OCI-LY1 (cell line): Measurements from ENCODE around the gene NRROS.
"Not testable (repeated sequence)": the region's sequence is repeated elsewhere in the genome, so short reads cannot be mapped to it uniquely, and the experiment has no call there.

Source experiments
- H2AFZ ChIP-seq: fragments of 200-600 bp; sonication (generic), shearing (Covaris generic); 2 replicates; pipeline ENCODE4 v1.6.0; 2014; ENCODE audit warnings: antibody characterized with exemption, mild to moderate bottlenecking, low read length
- H3F3A ChIP-seq: fragments of 200-600 bp; sonication (generic), shearing (Covaris generic); 2 replicates; pipeline ENCODE4 v1.6.0; 2014; ENCODE audit warnings: mild to moderate bottlenecking, antibody characterized with exemption, low read length, moderate library complexity; ENCODE audit not compliant: insufficient read depth
- H3K27ac ChIP-seq: fragments of 200-600 bp; sonication (generic); 2 replicates; pipeline ENCODE4 v1.5.1; 2014; ENCODE audit warnings: low read length, mixed run types, mild to moderate bottlenecking, low read depth; ENCODE audit not compliant: poor library complexity, severe bottlenecking
- H3K27me3 ChIP-seq: fragments of 200-600 bp; sonication (generic); 2 replicates; pipeline ENCODE4 v1.6.0; 2014; ENCODE audit warnings: antibody characterized with exemption, mild to moderate bottlenecking, low read length, moderate library complexity; ENCODE audit not compliant: insufficient read depth
- H3K36me3 ChIP-seq: fragments of 200-600 bp; sonication (generic); 2 replicates; pipeline ENCODE4 v1.6.1; 2014; ENCODE audit warnings: mild to moderate bottlenecking, antibody characterized with exemption, low read length, moderate library complexity, mixed read lengths; ENCODE audit not compliant: insufficient read depth
- H3K4me1 ChIP-seq: fragments of 200-600 bp; sonication (generic); 2 replicates; pipeline ENCODE4 v1.5.1; 2014; ENCODE audit warnings: mild to moderate bottlenecking, low read length, moderate library complexity; ENCODE audit not compliant: insufficient read depth, severe bottlenecking
- H3K4me2 ChIP-seq: fragments of 200-600 bp; sonication (generic), shearing (Covaris generic); 2 replicates; pipeline ENCODE4 v1.6.1; 2014; ENCODE audit warnings: low read length
- H3K4me3 ChIP-seq: fragments of 200-600 bp; sonication (generic); 2 replicates; pipeline ENCODE4 v1.5.1; 2014; ENCODE audit warnings: low read length, low read depth, mild to moderate bottlenecking, mixed read lengths; ENCODE audit not compliant: poor library complexity, severe bottlenecking
- H3K79me2 ChIP-seq: fragments of 200-600 bp; shearing (Covaris generic); 2 replicates; pipeline ENCODE4 v1.6.1; 2016; ENCODE audit warnings: mixed run types, low read length, mixed read lengths; ENCODE audit not compliant: insufficient read depth
- H3K9ac ChIP-seq: fragments of 200-600 bp; sonication (generic), shearing (Covaris generic); 2 replicates; pipeline ENCODE4 v1.6.1; 2014; ENCODE audit warnings: mild to moderate bottlenecking, low read length, mixed read lengths
- H3K9me2 ChIP-seq: fragments of 200-600 bp; sonication (generic), shearing (Covaris generic); 2 replicates; pipeline ENCODE4 v1.6.1; 2014; ENCODE audit warnings: low read depth, mild to moderate bottlenecking, low read length, mixed read lengths
- H3K9me3 ChIP-seq: fragments of 200-600 bp; shearing (Covaris generic); 2 replicates; pipeline ENCODE4 v1.6.1; 2014; ENCODE audit warnings: low read length, mixed read lengths
- H4K20me1 ChIP-seq: fragments of 200-600 bp; sonication (generic), shearing (Covaris generic); 2 replicates; pipeline ENCODE4 v1.6.0; 2016; ENCODE audit warnings: mild to moderate bottlenecking, low read length; ENCODE audit not compliant: insufficient read depth
- EZH2 ChIP-seq: fragments of 200-600 bp; sonication (generic), shearing (Covaris generic); IDR thresholded peaks from 2 replicates; pipeline ENCODE4 v1.8.0; 2017; ENCODE audit warnings: borderline replicate concordance, mixed run types, mild to moderate bottlenecking, antibody characterized with exemption, low read length, moderate library complexity, mixed read lengths
- TF ChIP-seq, protein P1 (sequence below): fragments of 200-600 bp; sonication (generic), shearing (Covaris generic); IDR thresholded peaks from 2 replicates; pipeline ENCODE4 v1.5.1; 2017; ENCODE audit warnings: mild to moderate bottlenecking, antibody characterized with exemption, low read length, moderate library complexity, mixed read lengths

NRROS gene

DNA sequence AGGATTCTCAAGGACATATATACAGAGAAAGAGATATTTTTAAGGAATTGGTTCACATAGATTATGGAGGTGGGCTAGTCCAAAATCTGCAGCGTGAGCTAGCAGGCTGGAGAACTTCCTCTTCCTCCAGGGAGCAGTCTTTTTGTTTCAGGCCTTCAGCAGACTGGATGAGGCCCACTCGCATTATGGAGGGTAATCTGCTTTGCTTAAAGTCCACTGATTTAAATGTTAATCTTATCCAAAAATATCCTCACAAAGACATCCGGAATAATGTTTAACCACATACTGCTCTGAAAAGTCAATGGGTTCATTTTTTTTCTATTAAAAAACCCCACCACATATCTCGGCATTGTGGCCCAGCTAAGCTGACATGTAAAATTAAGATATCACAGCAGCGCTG lies 22.2 kb upstream of the NRROS start:
- H3K27ac ChIP-seq: no peak overlapping the region
- no peak overlapping the region for H2AFZ ChIP-seq
- H3K4me3 ChIP-seq: no peak overlapping the region
- no peaks in the 10 kb centered on the region for H3K4me1 ChIP-seq
- no peaks in the 10 kb centered on the region for H3F3A ChIP-seq
- H3K4me2 ChIP-seq: no peak overlapping the region
- H3K27me3 ChIP-seq: no peaks in the 10 kb centered on the region; the same call in 1 of the 2 replicates
- no peak overlapping the region for H3K9ac ChIP-seq
- H3K9me2 ChIP-seq: no peaks in the 10 kb centered on the region
- no peaks in the 10 kb centered on the region for H3K9me3 ChIP-seq
- H4K20me1 ChIP-seq: no peaks in the 10 kb centered on the region
- H3K36me3 ChIP-seq: no peaks in the 10 kb centered on the region
- no peak for TF ChIP-seq EZH2
- TF ChIP-seq, protein P1, sequence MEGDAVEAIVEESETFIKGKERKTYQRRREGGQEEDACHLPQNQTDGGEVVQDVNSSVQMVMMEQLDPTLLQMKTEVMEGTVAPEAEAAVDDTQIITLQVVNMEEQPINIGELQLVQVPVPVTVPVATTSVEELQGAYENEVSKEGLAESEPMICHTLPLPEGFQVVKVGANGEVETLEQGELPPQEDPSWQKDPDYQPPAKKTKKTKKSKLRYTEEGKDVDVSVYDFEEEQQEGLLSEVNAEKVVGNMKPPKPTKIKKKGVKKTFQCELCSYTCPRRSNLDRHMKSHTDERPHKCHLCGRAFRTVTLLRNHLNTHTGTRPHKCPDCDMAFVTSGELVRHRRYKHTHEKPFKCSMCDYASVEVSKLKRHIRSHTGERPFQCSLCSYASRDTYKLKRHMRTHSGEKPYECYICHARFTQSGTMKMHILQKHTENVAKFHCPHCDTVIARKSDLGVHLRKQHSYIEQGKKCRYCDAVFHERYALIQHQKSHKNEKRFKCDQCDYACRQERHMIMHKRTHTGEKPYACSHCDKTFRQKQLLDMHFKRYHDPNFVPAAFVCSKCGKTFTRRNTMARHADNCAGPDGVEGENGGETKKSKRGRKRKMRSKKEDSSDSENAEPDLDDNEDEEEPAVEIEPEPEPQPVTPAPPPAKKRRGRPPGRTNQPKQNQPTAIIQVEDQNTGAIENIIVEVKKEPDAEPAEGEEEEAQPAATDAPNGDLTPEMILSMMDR: no peak
- no peaks in the 10 kb centered on the region for H3K79me2 ChIP-seq

DNA sequence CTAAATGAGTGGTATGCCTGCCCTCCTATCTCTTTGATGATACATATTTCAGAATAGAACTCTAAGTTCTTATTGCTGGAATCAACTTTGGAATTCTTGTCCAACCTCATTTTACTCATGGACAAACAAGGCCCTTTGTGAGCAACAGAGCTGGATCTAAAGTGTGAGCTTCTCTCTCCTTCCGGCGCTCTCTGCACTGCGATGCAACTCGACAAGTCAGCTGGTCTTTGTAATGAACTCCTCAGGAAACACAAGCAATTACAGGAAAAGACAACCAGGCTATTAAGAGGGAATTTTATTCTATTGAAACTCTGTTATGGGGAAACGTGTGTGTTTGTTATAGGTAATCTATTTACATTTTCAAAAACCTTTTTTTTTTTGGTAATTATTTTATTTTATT lies 20.3 kb upstream of the NRROS start:
- no peaks in the 10 kb centered on the region for H4K20me1 ChIP-seq
- H3K9me3 ChIP-seq: no peaks in the 10 kb centered on the region
- no peaks in the 10 kb centered on the region for H3K27me3 ChIP-seq
- no peaks in the 10 kb centered on the region for H3K9me2 ChIP-seq
- peaks cover 1% of the 10 kb centered on the region for H3K4me1 ChIP-seq
- H3K36me3 ChIP-seq: no peaks in the 10 kb centered on the region
- no peak for TF ChIP-seq EZH2
- no peaks in the 10 kb centered on the region for H3F3A ChIP-seq
- no peaks in the 10 kb centered on the region for H3K79me2 ChIP-seq
- H3K9ac ChIP-seq: no peak overlapping the region
- H3K27ac ChIP-seq: no peak overlapping the region
- no peak overlapping the region for H3K4me3 ChIP-seq
- H2AFZ ChIP-seq: no peak overlapping the region
- H3K4me2 ChIP-seq: no peak overlapping the region

DNA sequence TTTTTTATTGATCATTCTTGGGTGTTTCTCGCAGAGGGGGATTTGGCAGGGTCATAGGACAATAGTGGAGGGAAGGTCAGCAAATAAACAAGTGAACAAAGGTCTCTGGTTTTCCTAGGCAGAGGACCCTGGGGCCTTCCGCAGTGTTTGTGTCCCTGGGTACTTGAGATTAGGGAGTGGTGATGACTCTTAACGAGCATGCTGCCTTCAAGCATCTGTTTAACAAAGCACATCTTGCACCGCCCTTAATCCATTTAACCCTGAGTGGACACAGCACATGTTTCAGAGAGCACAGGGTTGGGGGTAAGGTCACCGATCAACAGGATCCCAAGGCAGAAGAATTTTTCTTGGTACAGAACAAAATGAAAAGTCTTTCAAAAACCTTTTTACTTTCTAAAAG lies 19.9 kb upstream of the NRROS start:
- H3K9me3 ChIP-seq, H3K9me2 ChIP-seq, H3K27me3 ChIP-seq, H3F3A ChIP-seq, H3K36me3 ChIP-seq, H4K20me1 ChIP-seq, H3K79me2 ChIP-seq, H3K27ac ChIP-seq, H3K4me2 ChIP-seq, H3K4me3 ChIP-seq, H3K4me1 ChIP-seq, H3K9ac ChIP-seq, H2AFZ ChIP-seq: not testable (repeated sequence)

DNA sequence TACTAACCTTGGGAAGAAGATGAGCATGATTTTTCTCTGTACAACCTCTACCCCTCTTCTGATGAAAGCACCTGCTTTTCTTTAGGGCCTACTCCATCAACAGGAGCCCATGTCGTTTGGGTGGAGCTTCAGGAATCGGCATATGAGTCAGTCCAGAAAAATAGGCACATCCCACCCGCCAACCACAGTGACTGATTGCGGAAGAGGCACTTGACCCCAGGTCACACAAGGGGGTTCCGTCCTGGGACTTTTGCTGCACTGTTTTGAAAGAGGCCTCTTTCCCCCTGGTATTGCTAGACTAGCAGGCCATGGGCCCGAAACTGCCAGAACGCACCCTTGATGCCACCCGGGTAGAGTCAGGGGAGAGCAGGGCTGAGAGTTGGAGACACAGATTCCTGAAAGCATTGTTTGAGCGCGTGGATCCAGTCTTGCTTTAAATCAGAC lies 19.3 kb upstream of the NRROS start:
- no peaks in the 10 kb centered on the region for H3K36me3 ChIP-seq
- no peaks in the 10 kb centered on the region for H3K27me3 ChIP-seq

DNA sequence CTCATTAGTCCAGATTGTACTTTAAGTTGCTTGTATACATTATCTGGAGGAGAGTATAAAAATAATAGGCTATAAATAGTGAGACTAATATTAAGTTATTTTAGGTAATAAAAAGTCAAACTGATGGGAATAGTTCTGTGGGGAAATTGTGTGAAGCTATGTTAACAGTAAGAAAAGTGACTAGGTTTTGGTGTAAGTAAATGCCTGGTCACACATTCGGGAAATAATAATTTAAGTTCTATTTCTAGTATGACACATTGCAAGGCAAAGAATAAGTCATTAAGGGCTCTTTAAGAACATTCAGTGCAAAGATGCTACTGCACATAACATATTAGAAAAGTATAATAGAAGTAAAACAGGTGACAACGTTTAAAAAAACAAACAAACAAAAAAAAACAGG lies 18.8 kb upstream of the NRROS start:
- no peaks in the 10 kb centered on the region for H3F3A ChIP-seq
- H3K4me1 ChIP-seq: peaks cover 5% of the 10 kb centered on the region
- no peak overlapping the region for H3K4me2 ChIP-seq
- no peak overlapping the region for H3K27ac ChIP-seq
- H4K20me1 ChIP-seq: no peaks in the 10 kb centered on the region
- no peak overlapping the region for H2AFZ ChIP-seq
- no peaks in the 10 kb centered on the region for H3K9me3 ChIP-seq
- H3K4me3 ChIP-seq: no peak overlapping the region
- no peak overlapping the region for H3K9ac ChIP-seq
- H3K79me2 ChIP-seq: no peaks in the 10 kb centered on the region
- no peaks in the 10 kb centered on the region for H3K27me3 ChIP-seq
- H3K9me2 ChIP-seq: no peaks in the 10 kb centered on the region
- no peak for TF ChIP-seq EZH2
- TF ChIP-seq, protein P1: no peak
- no peaks in the 10 kb centered on the region for H3K36me3 ChIP-seq

More for the DNA sequence above, 19.3 kb upstream of the NRROS start:
- peaks cover 5% of the 10 kb centered on the region for H3K4me1 ChIP-seq
- no peak overlapping the region for H3K4me3 ChIP-seq
- no peaks in the 10 kb centered on the region for H3K79me2 ChIP-seq
- no peak overlapping the region for H3K9ac ChIP-seq
- TF ChIP-seq EZH2: no peak
- no peak overlapping the region for H3K27ac ChIP-seq
- no peaks in the 10 kb centered on the region for H3K9me2 ChIP-seq
- H4K20me1 ChIP-seq: no peaks in the 10 kb centered on the region
- no peaks in the 10 kb centered on the region for H3F3A ChIP-seq
- no peaks in the 10 kb centered on the region for H3K9me3 ChIP-seq
- H2AFZ ChIP-seq: no peak overlapping the region
- no peak overlapping the region for H3K4me2 ChIP-seq
